HPDE6-E6E7 (cell line): Measurements from ENCODE around the gene SHLD3.
"Not testable (repeated sequence)": the region's sequence is repeated elsewhere in the genome, so short reads cannot be mapped to it uniquely, and the experiment has no call there.

ENCODE experiments used
- DNase-seq: peaks from one replicate; pipeline ENCODE4 v3.0.0; 2011; ENCODE audit warnings: missing footprints; ENCODE audit errors: extremely low spot score

SHLD3 gene, protein sequence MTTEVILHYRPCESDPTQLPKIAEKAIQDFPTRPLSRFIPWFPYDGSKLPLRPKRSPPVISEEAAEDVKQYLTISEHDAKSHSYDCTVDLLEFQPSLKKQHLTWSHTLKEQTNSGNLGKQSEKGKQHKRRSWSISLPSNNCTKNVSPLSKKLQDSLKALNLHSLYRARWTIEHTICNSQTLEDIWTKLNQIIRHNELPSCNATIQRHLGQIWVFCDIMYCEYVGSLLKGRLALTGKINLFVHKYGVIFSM

GRCh38 chr5:65624571-65625555 is at the start of gene SHLD3, which contains the start of gene TRAPPC13:
Gene SHLD3 (plus strand): TSS chr5:65625027. CDS start chr5:65629588, 4,561 bp downstream.
Gene TRAPPC13 (plus strand): TSS chr5:65625027. CDS start chr5:65625061, 34 bp downstream.
- peak; percentile 29 for DNase-seq

GRCh38 chr5:65577141-65577540 is 47.7 kb upstream of the SHLD3 start:
- no peak for DNase-seq

GRCh38 chr5:65588694-65589093 is 36.1 kb upstream of the SHLD3 start:
- DNase-seq = no peak

DNA sequence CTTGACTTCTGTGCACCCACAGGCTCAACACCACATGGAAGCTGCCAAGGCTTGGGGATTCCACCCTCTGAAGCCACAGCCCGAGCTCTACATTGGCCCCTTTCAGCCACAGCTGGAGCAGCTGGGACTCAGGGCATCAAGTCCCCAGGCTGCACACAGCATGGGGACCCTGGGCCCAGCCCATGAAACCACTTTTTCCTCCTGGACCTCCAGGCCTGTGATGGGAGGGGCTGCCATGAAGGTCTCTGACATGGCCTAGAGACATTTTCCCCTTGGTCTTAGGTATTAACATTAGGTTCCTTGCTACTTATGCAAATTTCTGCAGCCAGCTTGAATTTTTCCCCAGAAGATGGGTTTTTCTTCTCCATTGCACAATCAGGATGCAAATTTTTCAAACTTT is 23.1 kb upstream of the SHLD3 start:
- DNase-seq = not testable (repeated sequence)

DNA sequence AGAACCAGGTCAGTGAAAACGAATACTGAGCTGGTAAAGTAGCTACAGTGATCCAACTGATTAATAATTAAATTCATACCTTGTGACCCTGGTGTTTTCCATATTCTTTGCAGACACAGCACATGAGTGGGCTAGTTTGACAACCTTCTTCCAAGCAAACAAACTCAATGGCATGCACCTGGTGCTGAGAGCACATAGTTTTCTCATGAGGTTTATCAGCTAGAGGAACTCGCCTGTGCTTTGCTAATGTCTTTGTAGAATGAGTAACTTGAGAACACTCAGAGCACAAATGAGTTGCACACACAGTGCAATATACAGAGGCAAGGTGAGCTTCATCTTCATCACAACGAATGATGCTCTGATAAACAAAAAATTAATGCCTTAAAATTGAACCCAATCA is 13.3 kb upstream of the SHLD3 start:
- peak; percentile 23 for DNase-seq

- no peak for DNase-seq
Observed at GRCh38 chr5:65612298-65612907, 12.4 kb upstream of the SHLD3 start.

GRCh38 chr5:65620021-65620420 is 4.8 kb upstream of the SHLD3 start:
- no peak for DNase-seq

- not testable (repeated sequence) for DNase-seq
Observed at GRCh38 chr5:65621961-65622360, 2.9 kb upstream of the SHLD3 start.

- no peak for DNase-seq
Observed at GRCh38 chr5:65623482-65623881, 1.3 kb upstream of the SHLD3 start.

- peak; percentile 84 for DNase-seq
Observed at GRCh38 chr5:65624025-65624570, 729 bp upstream of the SHLD3 start, which contains the start of gene TRIM23. Gene TRIM23 (minus strand): TSS chr5:65624333. CDS start chr5:65624274, 59 bp downstream.

GRCh38 chr5:65625743-65626142 is 916 bp downstream of the SHLD3 start:
- DNase-seq = no peak

- DNase-seq = no peak
Observed at GRCh38 chr5:65630981-65631380, 6.2 kb downstream of the SHLD3 start.

DNA sequence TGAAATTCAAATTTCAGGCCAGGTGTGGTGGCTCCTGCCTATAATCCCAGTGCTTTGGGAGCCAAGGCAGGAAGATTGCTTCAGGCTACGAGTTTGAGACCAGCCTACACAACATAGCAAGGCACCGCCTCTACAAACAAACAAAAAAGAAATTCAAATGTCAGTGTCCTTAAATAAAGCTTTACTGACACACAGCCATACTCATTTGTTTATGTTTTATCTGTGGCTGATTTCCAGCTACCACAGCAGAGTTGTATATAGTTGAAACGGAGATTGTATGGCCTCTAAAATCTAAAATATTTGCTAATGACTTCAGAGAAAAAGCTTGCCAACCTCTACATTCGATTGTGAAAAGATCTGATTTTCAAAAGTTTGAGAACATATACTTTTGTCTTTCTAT is 15.4 kb downstream of the SHLD3 start:
- DNase-seq = no peak

- DNase-seq = no peak
Observed at GRCh38 chr5:65646938-65647337, 22.1 kb downstream of the SHLD3 start.

- no peak for DNase-seq
Observed at GRCh38 chr5:65647941-65648340, 23.1 kb downstream of the SHLD3 start.

DNA sequence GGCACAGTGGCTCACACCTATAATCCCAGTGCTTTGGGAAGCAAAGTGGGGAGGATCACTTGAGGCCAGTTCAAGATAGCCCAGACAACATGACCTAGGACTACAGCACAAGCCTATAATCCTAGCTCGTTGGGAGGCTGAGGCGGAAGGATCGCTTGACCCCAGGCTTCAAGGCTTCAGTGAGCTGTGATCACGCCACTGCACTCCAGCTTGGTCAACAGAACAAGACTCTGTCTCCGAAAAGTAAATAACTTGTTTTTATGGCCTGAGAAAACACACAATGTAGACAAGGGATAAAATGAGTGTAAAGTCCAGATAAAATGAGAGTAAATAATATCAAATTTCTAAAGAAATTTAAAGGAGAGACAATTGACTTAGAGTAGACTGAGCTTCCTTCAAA is 26.3 kb downstream of the SHLD3 start:
- DNase-seq = no peak

DNA sequence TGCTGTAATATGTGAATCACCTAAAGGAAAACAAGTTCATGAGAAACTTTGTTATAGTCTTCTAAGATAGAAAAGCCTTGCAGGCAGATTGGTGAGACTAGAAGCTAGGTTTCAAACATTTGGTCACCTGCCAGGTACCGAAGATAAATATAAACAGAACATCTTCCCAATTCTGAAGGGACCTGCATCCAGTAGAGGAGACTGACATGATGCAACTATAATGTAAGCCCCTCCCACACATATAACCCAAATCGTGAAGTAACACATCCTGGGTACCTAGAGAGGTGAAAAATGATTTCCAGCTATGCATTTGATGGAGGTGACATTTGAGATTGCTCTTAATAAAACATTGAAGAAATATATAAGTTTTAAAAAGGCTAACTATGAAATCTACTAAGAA is 29.9 kb downstream of the SHLD3 start:
- DNase-seq = no peak

DNA sequence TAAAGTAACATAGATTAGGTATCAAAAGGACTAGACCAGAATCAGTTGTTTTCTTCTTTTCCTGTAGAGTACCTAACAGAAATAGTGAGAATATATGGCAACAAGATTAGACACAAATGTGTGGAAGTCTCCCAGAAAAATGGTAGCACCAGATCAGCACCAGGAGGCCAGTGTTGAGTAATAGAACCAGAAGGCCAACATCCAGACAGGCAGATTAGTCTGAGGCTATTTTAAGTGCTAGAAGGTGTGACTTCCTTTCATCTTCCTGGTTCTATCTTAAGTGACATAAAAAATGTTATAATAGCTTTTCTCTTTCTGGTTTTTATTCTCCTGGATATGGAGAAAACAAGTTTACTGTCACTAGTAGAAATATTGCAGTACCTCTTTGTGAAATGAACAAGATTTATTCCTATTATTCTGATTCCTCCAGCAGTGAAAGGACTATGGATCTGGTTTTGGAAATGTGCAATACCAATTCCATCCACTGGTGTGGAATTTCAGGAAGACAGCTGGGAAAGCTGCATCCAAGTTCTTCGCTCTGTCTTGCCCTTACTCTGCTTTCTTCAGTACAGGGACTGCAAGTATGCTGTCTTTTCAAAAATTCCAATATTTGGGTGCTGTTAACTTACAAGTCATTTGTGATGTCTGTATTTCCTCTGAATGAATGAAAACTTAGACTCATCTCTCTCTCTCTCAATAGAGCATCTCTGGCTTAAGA is 39.1 kb downstream of the SHLD3 start:
- DNase-seq = no peak

DNA sequence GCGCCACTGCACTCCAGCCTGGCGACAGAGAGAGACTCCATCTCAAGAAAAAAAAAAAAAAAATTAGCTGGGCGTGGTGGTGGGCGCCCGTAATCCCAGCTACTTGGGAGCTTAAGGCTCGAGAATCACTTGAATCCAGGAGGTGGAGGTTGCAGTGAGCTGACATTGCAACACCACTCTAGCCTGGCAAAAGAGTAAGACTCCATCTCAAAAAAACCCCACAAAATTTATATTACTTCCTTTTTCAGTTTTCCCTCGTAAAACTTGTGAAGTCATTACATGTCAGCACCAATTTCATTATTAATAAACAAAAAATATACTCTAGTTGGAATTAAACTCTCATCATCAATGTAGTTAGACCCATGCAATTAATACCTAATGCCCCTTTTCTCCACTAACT is 43.9 kb downstream of the SHLD3 start:
- no peak for DNase-seq

DNA sequence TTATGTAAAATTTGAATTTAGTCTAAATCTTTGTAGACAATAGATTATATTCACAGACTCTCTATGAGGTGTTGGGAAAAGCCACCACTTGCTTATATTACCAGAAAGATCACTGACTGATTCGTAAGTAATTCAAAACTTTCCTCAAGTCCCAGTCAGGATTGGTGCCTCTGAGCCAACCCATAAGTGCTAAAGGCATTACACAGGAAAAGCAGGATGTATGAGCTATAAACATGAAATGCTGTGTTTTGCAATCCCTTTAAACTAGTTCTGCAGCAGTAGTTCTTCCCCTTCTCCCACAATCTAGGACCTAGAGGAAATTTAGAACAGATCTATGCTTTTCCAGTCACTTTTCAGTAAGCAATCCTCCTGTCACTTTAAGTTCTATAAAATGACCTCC is 48.0 kb downstream of the SHLD3 start:
- peak; percentile 19 for DNase-seq

DNA sequence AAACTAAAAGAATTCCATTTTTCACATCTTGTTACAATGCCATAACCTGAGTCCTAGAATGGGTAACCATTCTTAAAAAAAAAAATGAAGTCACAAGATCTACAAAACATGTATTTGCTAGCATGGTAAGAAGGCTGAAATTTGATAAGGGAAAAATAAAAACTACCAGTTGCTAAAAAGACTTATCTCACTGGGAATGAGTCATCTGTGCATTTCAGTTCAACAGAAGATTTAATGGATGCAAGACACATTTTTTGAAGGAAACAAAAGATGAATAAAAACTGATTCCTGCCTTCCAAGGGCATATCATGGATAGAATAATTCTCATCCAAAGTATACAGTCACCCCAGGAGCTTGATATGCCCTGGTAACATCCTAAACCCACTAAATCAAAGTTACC is 49.9 kb downstream of the SHLD3 start:
- DNase-seq = no peak
